NCI-H748 treated with DMSO at 0.1 percent for 48 hours (cell line): ENCODE data around the gene MYO5A.
"Not testable (repeated sequence)": the region's sequence is repeated elsewhere in the genome, so short reads cannot be mapped to it uniquely, and the experiment has no call there.

ENCODE experiments used
- DNase-seq: peaks from one replicate; lab custom pipeline; 2025; lab: John Stamatoyannopoulos, UW

The MYO5A gene

DNA sequence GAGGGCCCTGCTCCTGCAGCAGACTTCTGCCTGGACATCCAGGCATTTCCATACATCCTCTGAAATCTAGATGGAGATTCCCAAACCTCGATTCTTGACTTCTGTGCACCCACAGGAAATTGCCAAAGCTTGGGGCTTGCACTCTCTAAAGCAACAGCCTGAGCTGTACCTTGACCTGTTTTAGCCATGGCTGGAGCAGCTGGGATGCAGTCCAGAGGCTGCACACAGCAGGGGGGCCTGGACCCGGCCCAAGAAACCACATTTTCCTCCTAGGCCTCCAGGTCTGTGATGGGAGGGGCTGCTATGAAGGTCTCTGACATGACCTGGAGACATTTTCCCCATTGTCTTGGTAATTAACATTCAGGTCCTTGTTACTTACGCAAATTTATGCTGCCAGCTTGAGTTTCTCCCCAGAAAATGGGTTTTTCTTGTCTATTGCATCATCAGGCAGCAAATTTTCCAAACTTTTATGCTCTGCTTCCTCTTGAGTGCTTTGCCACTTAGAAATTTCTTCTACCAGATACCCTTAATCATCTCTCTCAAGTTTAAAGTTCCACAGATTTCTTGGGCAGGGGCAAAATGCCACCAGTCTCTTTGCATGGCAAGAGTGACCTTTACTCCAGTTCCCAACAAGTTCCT is 11.8 kb upstream of the MYO5A start:
- no peak for DNase-seq

DNA sequence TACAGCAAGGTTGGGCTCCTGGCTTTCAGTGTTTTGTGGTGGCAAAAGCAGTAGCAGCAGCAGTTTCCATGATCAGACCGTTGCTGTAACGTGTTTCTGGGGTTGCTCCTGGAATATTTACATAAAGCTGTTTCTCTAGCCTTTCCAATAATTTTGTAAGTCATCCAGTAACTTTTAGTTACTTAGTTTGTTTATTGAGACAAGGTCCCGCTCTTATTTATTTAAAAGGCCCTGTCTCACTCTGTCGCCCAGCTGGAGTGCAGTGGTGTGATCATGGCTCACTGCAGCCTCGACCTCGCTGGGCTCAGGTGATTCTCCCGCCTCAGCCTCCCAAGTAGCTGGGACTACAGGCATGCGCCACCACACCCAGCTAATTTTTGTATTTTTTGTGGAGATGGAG is 8.8 kb upstream of the MYO5A start:
- no peak for DNase-seq

DNA sequence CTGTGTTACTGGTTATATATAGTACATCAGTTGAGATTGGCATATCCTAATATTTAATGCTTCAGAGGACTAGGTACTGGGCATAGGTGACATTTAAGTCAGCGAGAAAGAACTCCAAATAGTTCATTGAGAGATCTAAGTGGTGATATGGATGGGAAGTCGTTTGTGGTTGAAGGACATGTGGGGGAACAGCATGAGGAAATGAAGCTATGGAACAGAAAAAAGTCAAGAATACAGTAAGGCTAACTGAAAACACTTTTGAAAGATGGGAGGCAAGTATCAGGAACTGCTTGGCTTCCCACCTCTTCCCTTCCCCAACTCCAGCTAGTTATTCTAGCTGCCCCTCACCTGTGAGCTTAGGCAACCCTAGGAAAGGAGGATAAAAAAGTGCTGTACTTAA is 3.7 kb upstream of the MYO5A start:
- DNase-seq: no peak

DNA sequence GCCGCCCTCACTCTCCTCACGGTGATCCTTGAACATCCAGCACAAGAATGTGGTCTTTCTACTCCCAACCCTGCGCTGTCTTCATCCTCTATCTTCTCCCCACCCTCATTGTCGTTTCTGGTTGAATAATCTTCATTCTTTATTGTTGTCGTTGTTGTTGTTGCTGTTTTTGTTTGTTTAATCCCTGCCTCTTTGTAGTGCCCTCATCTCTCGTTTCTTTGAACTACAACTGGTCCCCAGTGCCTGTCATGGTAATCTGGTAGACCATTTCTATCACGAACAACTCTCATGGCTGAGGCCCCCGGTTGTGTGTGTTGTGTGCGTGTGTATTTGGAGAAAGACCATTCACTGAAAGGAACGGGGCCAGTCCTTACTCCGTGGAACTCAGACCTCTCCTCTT is 1.3 kb upstream of the MYO5A start:
- no peak for DNase-seq

DNA sequence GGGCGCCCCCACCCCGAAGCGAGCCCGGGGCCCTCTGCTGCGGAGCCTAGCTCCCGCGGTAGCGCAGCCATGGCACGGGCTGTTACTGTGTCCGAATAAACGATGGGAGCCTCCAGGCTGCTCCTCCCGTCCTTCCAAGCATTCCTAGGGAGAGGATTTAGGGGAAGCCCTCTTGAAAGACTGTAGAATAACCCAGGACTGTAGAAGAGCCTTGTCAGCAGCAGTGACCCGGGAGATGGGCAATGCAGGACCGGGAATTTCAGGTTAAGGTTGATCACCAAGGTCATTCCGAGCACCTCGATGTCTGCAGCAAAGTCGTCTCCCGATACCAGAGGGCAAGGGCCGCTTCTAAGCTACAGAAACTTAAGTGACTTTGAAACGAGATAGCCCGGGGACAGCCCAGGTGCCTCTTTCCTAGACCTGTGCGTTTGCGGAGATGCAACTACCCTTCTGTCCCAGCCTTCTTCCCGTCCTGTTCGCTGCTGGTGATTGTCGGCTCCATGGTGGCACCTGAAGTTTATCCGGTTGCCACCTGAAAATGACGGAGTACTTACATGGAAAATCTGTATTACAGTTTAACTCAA is 753 bp upstream of the MYO5A start:
- no peak for DNase-seq

DNA sequence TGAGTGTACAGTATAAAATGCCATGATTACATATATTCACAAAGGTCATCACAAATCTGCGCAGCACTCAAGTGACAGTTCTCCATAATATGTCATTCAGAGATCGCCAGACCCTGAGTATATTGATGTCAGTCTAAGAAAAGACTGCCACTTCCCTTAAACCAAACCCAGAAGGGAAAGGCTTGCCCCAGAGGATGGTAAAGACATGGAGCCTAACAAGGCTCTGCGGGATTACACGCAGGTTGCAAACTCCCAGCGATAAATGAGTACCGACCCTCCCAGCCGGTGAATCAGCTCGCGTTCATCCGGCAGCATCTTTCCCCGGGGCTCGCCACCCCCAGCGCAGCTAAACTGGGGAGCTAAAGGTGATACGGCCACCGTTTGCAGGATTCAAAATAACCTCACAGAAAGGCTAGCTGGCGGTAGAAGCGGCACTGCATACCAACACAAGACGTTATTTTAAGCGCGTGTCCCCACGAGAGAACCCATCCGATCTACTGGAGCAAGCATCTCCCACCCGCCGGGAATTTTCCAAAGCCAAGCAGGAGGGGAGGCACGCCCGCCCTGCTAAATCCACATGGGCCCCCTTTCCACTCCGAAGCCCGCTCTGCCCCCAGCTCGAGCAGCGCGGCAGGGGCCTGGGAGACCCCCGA is 643 bp downstream of the MYO5A start:
- DNase-seq: no peak

DNA sequence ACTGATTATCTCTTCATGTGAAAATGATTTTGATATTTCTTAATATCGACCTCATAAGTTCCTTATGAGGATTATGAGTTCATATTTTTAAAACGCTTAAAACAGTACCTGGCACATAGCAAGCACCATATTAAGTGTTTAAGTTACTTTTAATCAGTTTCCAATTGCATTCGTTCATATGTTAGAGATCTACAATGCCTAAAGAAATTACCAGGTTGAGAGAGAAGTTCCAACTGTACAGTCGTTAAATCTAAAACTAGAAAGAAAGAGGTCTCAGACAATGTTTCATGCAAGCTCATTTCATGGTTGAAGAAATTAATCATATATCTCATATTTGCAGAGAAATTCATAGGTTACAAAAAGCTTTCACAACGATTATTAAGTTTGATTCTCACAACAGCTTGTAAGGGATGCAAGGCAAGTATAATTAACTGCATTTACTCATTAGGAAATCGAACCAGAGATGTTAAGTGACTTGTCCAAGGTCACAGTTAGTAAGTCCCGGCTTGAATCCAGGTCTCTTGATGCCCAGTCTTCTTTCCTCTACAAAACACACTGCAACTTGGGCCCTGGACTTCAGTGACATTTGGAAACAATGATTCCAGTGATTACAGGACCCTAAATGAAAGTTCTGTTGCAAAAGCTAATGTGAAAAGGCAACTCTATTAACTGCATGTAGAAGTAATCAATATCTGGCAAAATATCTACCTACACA is 1.3 kb downstream of the MYO5A start:
- DNase-seq: no peak

DNA sequence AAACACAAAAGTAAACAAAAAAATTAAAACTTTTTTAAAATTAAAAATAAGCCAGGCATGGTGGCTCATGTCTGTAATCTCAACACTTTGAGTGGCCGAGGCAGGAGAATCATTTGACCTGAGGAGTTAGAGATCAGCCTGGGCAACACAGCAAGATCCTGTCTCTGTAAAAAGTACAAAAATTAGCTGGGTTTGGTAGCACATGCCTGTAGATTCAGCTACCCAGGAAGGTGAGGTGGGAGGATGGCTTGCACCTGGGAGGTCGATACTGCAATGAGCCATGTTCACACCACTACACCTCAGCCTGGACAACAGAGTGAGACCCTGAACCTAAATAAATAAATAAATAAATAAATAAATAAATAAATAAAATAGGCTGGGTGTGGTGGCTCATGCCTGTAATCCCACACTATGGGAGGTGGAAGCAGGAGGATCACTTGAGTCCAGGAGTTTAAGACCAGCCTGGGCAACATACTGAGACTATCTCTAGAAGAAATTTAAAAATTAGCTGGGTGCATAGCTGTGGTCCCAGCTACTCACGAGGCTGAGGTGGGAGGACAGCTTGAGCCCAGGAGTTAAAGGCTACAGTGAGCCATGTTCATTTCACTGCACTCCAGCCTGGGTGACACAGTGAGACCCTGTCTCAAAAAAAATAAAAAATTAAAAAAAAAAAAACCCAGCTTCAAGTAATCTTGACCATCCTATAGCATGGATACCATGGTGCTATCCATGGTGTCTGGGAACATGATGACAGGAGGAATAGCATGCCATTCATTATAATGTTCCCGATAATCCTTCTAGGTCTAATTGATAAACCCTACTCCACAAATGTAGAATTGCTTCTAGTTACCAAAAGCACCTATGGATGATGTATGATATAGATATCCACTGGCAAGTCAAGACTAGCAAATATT is 4.2 kb downstream of the MYO5A start:
- DNase-seq: no peak

DNA sequence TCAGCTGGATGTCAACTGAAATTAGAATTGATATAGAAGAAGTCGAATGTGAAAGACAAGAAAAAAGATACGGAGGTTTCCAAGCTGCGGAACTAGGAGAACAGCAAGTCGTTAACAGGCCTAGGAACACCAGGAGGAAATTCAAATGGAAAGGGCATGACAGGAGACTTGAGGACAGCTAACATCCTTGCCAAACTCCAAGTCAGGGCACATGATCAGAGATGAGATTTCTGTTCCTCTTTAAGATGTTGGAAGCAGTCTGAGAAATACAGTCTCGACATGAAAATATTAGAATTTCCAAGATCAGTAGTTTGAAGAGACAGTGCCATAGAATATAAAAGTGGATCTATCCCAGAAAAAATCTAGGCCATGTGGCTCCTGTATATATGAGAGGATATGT is 5.0 kb downstream of the MYO5A start:
- DNase-seq: no peak

DNA sequence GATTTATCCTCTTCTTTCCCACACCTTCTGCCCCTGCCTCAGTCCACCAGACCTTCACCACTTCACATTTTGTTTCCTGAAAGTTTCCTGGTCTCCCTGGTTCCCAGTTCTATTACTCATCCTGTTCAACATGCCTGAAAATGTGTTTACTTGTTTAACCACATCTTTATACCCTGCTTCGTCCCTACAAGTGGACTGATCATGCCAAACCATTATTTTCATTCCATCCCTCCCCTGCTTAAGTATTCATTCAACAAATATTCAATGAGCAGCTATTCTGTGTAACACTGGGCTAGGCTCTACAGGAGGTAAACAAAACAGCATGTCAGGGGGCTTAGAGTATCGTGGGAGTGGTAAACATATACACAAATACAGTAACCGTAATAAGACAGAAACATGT is 5.5 kb downstream of the MYO5A start:
- no peak for DNase-seq

DNA sequence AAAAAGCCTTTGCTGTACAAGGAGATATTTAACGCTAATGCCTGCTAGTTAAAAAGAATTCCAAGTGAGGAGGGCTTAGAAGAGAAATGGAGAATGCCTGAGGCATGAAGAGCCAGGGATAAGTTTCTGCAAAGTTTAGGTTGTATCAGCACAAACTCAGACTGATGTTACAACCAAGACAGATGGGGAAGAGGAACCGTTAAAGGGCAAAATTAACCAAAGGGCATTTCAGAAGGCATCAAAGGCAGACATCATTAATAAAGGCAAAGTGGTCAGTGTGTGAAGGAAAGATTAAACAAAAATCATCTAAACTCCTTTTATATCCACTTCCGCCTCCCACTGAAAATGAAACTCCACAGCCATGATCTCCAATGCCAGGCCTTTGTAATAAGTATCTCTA is 7.0 kb downstream of the MYO5A start:
- no peak for DNase-seq

DNA sequence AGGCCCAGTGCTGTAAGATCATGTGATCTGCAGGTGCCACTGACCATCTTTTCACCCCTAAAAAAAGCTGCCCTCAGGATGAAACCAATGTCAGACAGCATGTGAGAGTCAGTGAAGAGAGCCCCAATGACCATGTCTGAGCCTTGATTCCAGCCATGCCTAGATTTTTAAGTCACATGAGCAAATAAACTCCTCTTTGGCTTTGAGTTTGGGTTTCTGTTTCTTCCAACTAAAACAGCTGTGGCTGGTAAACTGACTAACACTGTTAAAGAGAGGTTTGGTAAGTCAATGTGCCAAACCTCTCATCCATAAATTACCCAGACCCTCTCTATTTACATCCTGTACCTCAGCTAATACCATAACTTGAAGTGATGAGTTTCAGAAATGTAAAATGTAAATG is 8.3 kb downstream of the MYO5A start:
- DNase-seq: no peak

DNA sequence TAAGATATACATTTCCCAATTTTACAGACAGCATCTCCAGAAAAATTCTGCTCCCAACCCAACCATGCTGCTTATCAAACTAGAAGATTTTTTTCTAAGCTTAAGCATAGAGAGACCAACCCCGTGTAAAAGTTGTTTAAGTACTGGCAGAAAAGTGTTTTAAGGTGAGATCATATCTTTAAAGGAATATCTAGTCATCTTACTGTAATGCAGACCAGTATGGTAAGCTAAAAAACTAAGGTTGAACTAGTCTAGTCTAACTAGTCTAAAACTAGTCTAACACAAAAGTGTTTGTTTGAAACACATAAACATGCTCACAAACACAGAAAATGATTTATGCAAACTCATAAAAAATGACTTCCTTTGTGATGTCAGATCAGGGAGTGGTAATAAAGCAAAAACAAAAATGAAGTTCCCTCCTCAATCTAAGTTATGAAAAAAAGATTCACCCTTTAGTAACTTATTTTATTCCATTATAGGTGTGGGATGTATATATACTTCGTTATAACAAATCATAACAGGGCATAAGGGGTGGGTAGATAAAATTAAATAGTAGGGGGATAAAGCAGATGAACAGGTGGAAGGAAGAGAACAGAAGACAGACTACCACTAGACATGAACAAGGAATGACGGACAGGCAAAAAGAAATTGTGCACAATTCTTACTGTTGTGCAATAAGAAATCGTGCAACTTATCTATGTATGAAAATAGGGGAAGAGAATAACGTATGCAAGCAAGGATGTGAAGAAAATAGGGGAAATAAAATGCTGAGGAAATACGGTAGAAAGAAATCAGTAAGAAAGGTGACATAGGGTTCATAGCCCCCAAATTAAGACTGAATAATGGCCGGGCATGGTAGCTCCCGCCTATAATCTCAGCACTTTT is 10.0 kb downstream of the MYO5A start:
- no peak for DNase-seq

DNA sequence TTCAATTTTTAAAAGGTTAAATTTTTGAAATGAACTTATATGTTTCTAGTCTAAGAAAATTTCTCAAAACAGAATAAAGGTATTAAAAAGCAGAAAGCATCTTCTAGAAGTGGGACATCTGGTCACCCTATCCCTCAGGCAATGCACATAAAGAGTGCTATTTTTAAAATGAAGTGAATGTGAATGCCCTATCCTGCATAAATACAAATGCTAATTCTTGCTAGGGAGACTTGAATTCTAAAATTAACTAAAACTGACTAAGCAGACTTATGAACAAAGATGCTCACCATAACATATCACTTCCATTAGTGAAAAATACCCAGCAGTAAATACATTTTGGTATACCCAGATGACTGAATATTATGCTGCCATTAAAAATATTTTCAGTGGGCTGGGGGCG is 11.7 kb downstream of the MYO5A start:
- DNase-seq: no peak

DNA sequence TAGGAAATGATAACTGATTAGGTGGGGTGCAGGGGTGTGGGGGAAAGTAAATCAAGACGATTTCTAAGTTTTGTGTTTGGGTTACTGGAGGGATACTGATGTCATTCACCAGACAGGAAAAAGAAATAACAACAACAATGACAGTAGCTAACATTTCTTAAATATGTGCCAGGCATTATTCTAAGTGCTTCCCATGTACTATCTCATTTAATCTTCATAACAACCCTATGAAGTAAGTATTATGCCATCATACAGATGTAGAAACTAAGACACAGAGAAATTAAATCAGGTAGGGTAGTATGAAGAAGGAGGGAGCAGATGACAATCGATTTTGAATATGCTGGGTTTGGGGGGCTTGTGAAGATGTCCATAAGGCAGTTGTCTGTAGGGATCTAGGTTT is 13.3 kb downstream of the MYO5A start:
- DNase-seq: no peak

DNA sequence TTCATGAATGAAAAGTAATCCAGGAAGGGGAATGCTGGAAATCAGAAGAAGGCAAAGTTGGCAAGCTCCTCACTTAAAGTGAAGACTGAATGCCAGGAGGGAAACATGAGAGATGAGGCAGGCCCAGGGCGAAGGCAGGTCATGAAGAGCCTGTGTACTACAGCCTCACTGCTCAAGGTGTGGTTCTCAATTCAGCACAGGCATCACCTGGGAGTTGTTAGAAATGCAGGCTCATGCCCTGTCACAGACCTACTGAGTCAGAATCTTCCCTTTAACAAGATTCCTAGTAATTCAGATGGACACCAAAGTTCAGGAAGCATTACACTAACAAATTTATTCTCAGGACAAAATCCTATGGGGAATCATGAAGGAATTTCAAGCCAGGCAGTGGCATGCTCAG is 14.2 kb downstream of the MYO5A start:
- DNase-seq: no peak

DNA sequence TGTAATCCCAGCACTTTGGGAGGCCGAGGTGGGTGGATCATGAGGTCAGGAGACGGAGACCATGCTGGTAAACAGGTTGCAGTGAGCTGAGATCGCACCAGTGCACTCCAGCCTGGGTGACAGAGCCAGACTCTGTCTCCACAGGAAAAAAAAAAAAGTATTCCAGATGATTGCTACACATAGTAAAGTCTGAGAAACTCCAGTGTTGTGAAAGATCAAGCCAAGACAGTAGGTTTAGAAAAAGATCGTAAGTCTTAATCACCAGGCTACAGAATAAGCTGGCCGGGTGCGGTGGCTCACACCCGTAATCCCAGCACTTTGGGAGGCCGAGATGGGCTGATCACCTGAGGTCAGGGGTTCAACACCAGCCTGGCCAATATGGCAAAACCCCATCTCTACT is 15.8 kb downstream of the MYO5A start:
- DNase-seq: not testable (repeated sequence)

DNA sequence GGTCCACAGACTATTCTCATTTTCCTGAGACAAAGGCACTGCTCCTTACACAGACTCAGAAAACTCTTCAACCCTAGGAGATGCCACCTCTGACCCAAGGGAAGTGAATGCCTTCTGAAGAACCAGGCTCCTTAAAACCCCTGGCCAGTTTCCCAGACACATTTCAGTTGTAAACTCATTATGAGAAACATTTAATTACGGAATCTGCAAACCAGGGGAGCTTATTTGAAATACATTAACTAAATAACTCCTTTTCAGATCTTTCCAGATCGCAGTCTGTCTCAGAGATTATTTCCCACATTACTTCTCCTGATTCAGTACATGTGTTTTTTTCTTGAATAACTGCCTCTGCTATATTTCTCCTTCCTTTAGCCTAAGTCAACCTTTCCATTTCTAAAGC is 17.6 kb downstream of the MYO5A start:
- DNase-seq: no peak

DNA sequence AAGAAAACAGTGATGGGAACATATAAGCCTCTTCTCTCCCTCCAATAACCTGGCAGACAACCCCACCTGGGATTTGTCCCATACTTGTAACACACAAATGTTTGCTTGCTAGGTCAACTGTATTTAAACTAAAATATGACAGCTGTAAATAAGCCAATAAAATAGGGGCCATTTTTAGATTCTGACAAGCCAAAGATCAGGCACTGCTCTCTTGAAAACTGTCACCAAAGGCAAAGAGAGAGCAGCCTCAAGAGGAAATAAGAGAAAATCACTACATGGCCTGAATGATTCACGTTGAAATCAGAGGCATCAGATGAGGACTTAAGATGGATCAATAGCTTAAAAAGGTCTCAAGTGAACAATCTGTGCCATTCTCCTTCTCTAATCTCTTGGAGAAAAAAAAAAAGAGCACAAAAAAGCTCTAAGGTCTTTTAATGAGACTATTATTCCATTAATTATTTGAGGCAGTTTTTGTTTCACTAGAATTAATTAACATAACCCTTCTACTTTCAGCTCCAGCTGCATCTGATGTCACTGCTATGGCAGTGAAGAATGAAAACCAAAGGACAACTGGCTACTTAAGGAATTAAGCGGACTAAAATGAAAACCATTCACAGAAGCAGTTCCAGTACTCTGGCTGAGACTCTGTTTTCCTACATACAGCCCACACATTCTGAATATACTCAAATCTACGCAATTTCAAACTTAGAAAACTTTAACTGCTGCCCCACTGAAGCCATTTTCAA is 19.0 kb downstream of the MYO5A start:
- DNase-seq: no peak

DNA sequence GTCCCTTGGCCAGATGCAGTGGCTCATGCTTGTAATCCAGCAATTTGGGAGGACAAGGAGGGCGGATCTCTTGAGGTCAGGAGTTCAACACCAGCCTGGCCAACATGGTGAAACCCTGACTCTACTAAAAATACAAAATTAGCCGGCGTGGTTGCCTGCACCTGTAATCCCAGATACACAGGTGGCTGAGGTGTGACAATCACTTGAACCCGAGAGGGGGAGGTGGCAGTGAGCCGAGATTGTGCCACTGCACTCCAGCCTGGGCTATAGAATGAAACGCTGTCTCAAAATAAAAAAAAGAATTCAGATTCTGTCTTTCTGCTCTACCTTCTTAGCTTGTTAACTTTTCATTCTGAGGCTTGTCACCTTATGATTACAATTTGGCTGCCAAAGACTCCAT is 22.1 kb downstream of the MYO5A start:
- no peak for DNase-seq
